B cell (primary cell): ENCODE data around the gene PLA2G2E. TPM values are rescaled to one million over a fixed set of nuclear protein-coding genes. Genes with fewer than 3 reads are reported as not detected.

ENCODE experiments used
- ATAC-seq: fragments of 200-7000 bp; cut with Tn5 transposase; one replicate; pipeline ENCODE4 v1.10.0; 2021; ENCODE audit warnings: low read depth, mild to moderate bottlenecking, moderate number of reproducible peaks, moderate library complexity
- CTCF ChIA-PET: fragments of 350-600 bp; sonication (Branson Sonifier 250); formaldehyde crosslinking; loops from one replicate; lab custom pipeline; 2021; ENCODE audit warnings: antibody characterized with exemption, inconsistent platforms; lab: Charles Lee
- POLR2A ChIA-PET: fragments of 350-600 bp; sonication (Branson Sonifier 250); formaldehyde crosslinking; loops from one replicate; lab custom pipeline; 2021; ENCODE audit warnings: antibody characterized with exemption; lab: Charles Lee
- DNase-seq: peaks from one replicate; pipeline ENCODE4 v3.0.0; 2013
- H2AFZ ChIP-seq: 2 replicates; pipeline ENCODE4 v1.6.1; 2012; ENCODE audit warnings: mild to moderate bottlenecking, low read depth, low read length; ENCODE audit not compliant: insufficient read depth, poor library complexity, severe bottlenecking
- H3K27ac ChIP-seq, 2 donors: 1 replicate in 1 of 2; 2 replicates in 1 of 2; pipeline ENCODE4 v1.5.1; 2012 to 2013; ENCODE audit warnings: low read length in 2 of 2, mild to moderate bottlenecking in 2 of 2, moderate library complexity in 1 of 2
- H3K27me3 ChIP-seq, 4 experiments: fragments of 200-600 bp in 1 of 4; sonication (generic) in 1 of 4; replicated peaks in 1 of 4; 1 replicate in 2 of 4; 2 replicates in 2 of 4; pipeline versions ENCODE4 v1.6.1 to v1.7.0; 2013 to 2016; ENCODE audit warnings: low read length in 3 of 4, mild to moderate bottlenecking in 2 of 4, mixed read lengths in 1 of 4, moderate library complexity in 1 of 4; ENCODE audit not compliant: insufficient read depth in 4 of 4, control insufficient read depth in 3 of 4; ENCODE audit errors: control extremely low read depth in 1 of 4
- H3K36me3 ChIP-seq, 2 experiments: replicated peaks in 1 of 2; 1 replicate in 1 of 2; 2 replicates in 1 of 2; pipeline versions ENCODE4 v1.6.1 to v1.7.1; 2013; ENCODE audit warnings: low read length in 1 of 2; ENCODE audit not compliant: insufficient read depth in 2 of 2, control insufficient read depth in 1 of 2; ENCODE audit errors: control extremely low read depth in 1 of 2, extremely low read depth in 1 of 2
- H3K4me1 ChIP-seq, 2 donors: fragments of 200-600 bp in 1 of 2; sonication (generic) in 1 of 2; 1 replicate in 1 of 2; 2 replicates in 1 of 2; pipeline versions ENCODE4 v1.5.1 to v1.6.1; 2013 to 2017; ENCODE audit warnings: low read length in 2 of 2; ENCODE audit not compliant: control insufficient read depth in 2 of 2, insufficient read depth in 2 of 2
- H3K4me2 ChIP-seq: replicated peaks from 2 replicates; pipeline ENCODE3; 2012; ENCODE audit warnings: mild to moderate bottlenecking, low read depth, low read length; ENCODE audit not compliant: poor library complexity, severe bottlenecking
- H3K4me3 ChIP-seq, 5 experiments: fragments of 200-600 bp in 1 of 5; sonication (generic) in 1 of 5; 1 replicate in 3 of 5; 2 replicates in 2 of 5; pipeline versions ENCODE4 v1.5.1 to v1.7.0; 2011 to 2016; ENCODE audit warnings: low read length in 4 of 5, mild to moderate bottlenecking in 4 of 5, low read depth in 2 of 5, control low read depth in 1 of 5, moderate library complexity in 1 of 5; ENCODE audit not compliant: insufficient read depth in 1 of 5; ENCODE audit errors: control extremely low read depth in 1 of 5, extremely low read depth in 1 of 5
- H3K79me2 ChIP-seq: fragments of 200-600 bp; sonication (generic); one replicate; pipeline ENCODE4 v1.6.0; 2016; ENCODE audit warnings: low read length; ENCODE audit not compliant: control insufficient read depth, insufficient read depth
- H3K9ac ChIP-seq: fragments of 200-600 bp; sonication (generic); 2 replicates; pipeline ENCODE4 v1.6.1; 2017; ENCODE audit warnings: mild to moderate bottlenecking, low read length, moderate library complexity
- H3K9me3 ChIP-seq, 3 donors: one replicate each; pipeline versions ENCODE4 v1.6.1 to v1.7.1; 2013; ENCODE audit warnings: low read length in 2 of 3; ENCODE audit not compliant: control insufficient read depth in 2 of 3, insufficient read depth in 1 of 3; ENCODE audit errors: control extremely low read depth in 1 of 3
- H4K20me1 ChIP-seq: 2 replicates; pipeline ENCODE4 v1.6.0; 2012; ENCODE audit warnings: mild to moderate bottlenecking, low read length; ENCODE audit not compliant: insufficient read depth, control insufficient read depth, poor library complexity, severe bottlenecking
- H3K27ac Mint-ChIP-seq: one replicate; pipeline ENCODE4 v1.8.0; 2021; ENCODE audit warnings: mixed read lengths
- H3K27me3 Mint-ChIP-seq: one replicate; pipeline ENCODE4 v1.8.0; 2021; ENCODE audit warnings: mixed read lengths
- H3K4me1 Mint-ChIP-seq: one replicate; pipeline ENCODE4 v1.8.0; 2021; ENCODE audit warnings: mixed read lengths
- H3K4me3 Mint-ChIP-seq: one replicate; pipeline ENCODE4 v1.8.0; 2021; ENCODE audit warnings: mixed read lengths
- H3K9me3 Mint-ChIP-seq: one replicate; pipeline ENCODE4 v1.8.0; 2022; ENCODE audit warnings: mixed read lengths; ENCODE audit not compliant: insufficient read depth
- CTCF ChIP-seq: fragments of 200-600 bp; IDR thresholded peaks from one replicate; pipeline ENCODE4 v1.8.0; 2022; ENCODE audit warnings: antibody characterized with exemption, mild to moderate bottlenecking
- EZH2 ChIP-seq: IDR thresholded peaks from 2 replicates; pipeline ENCODE4 v1.6.1; 2012; ENCODE audit warnings: borderline replicate concordance, low read depth, mild to moderate bottlenecking, moderate library complexity, low read length; ENCODE audit not compliant: insufficient read depth, poor library complexity, severe bottlenecking
- WGBS: methylation state at CpG from one replicate; pipeline ENCODE4 v1.1.5; 2013; ENCODE audit warnings: missing lambda C conversion rate; ENCODE audit not compliant: insufficient coverage; 5-methylcytosine and 5-hydroxymethylcytosine counted together
- intact Hi-C: fragments of 100-400 bp; cut with micrococcal nuclease; formaldehyde crosslinking; loops from one replicate; pipeline ENCODE4 v1.10.0; 2022
- polyA minus RNA-seq: library from RNA; depleted of rRNA, polyadenylated mRNA; stranded (reverse); fragments of >200 nt; gene quantifications from 2 replicates; pipeline ENCODE4 v1.2.3, GENCODE V29; 2012
- polyA plus RNA-seq: library from polyadenylated mRNA; depleted of rRNA; stranded (reverse); fragments of >200 nt; gene quantifications from 2 replicates; pipeline ENCODE4 v1.2.3, GENCODE V29; 2012
- total RNA-seq, 2 donors: library from RNA; stranded (reverse); fragments of 120-200 nt in 1 of 2; gene quantifications; 1 replicate in 1 of 2; 2 replicates in 1 of 2; pipeline versions ENCODE4 v1.2.3 to v1.2.4, GENCODE V29; 2013 to 2022

Gene PLA2G2E
- total RNA-seq: not detected in 2 replicates
- not detected for total RNA-seq (2013)
- not detected in 2 replicates for polyA plus RNA-seq
- not detected in 2 replicates for polyA minus RNA-seq

DNA sequence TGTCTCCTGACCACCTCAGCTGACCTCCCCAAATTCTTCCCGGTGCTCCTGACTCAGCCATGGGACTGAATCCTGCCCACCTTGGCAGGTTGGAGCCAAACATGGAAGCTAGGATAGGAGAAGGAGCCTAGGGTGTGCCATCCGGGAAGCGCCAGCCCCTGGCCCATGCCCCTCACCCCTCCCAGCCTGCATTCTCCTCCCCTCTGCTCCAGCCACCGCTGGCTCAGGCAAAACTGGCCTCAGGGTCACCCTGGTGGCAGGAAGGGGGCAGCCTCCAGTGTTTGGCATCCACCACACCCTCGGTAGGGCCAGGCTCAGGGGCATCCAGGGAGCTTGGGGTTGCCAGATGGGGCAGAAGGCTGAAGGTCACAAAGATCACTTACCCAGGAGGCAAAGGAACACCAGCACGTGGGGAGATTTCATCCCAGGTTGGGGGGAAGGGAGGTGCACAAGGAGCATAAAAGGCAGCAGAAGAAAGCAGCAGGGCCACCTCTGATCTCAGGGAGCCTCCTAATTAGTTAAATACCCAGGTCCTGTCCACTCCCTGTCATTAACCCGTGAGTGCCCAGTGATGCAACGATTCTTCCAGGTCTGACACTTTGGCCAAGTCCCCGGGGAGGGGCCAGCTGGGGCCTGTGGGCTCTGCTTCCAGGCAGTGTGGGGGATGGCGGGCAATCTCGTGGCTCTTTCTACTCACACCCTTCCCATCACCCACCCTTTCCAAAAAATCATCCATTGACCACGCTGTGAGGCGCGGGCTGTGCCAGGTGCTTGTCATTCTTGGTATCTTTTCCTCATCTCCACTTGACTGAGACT, at the start of gene PLA2G2E:
TSS of gene PLA2G2E (minus strand) at position 481 of the 816 bp plus-strand sequence. CDS start at position 423, 58 bp downstream.
- H3K4me3 ChIP-seq: no peak within 1 kb of the TSS
- no peaks in the 10 kb centered on the region for H3K36me3 ChIP-seq
- intact Hi-C loops: no loop called here
- H3K27me3 ChIP-seq: peaks cover 0 to 5% (median 0%) of the 10 kb centered on the region in 4 experiments
- TF ChIP-seq CTCF (no peak), EZH2 (no peak)
- Mint-ChIP-seq H3K27ac (no peak within 1 kb of the TSS), H3K4me1 (no peaks in the 10 kb centered on the region), H3K27me3 (peaks cover 4% of the 10 kb centered on the region), H3K9me3 (no peaks in the 10 kb centered on the region), H3K4me3 (no peak within 1 kb of the TSS)
- H3K27ac ChIP-seq: no peak within 1 kb of the TSS
- H3K79me2 ChIP-seq: no peaks in the 10 kb centered on the region
- H4K20me1 ChIP-seq: no peaks in the 10 kb centered on the region
- POLR2A ChIA-PET: no interaction called here
- H3K9ac ChIP-seq: no peak within 1 kb of the TSS
- 77% methylated on average over 12 of the region's 14 CpGs for WGBS
- no peaks in the 10 kb centered on the region for H3K4me1 ChIP-seq
- DNase-seq (no peak), ATAC-seq (no peak)
- H2AFZ ChIP-seq: no peak within 1 kb of the TSS
- no peaks in the 10 kb centered on the region for H3K9me3 ChIP-seq
- CTCF ChIA-PET: interaction anchor here (1.0 kb wide), 1 partner anchor 42 kb away, joined by 3 read pairs; no protein-coding TSS in a partner anchor
- H3K4me2 ChIP-seq: no peak within 1 kb of the TSS

GRCh38 chr1:19971664-19972063, 48.2 kb upstream of the PLA2G2E start:
- H3K9me3 ChIP-seq: no peaks in the 10 kb centered on the region
- Mint-ChIP-seq H3K4me3 (no peak overlapping the region), H3K9me3 (no peaks in the 10 kb centered on the region), H3K27me3 (peaks cover 20% of the 10 kb centered on the region), H3K27ac (no peak overlapping the region), H3K4me1 (peaks cover 2% of the 10 kb centered on the region)
- H3K4me1 ChIP-seq: no peaks in the 10 kb centered on the region
- H4K20me1 ChIP-seq: no peaks in the 10 kb centered on the region
- ChIA-PET CTCF (no interaction called here), POLR2A (no interaction called here)
- H3K79me2 ChIP-seq: no peaks in the 10 kb centered on the region
- TF ChIP-seq EZH2: no peak
- TF ChIP-seq CTCF: no peak
- intact Hi-C loops: no loop called here
- ATAC-seq: no peak
- H3K9ac ChIP-seq: no peak overlapping the region
- WGBS: no CpG with 5 or more reads among the region's 1 CpG
- H3K27ac ChIP-seq: no peak overlapping the region
- H3K27me3 ChIP-seq: peaks cover 0 to 10% (median 0%) of the 10 kb centered on the region in 4 experiments
- H2AFZ ChIP-seq: no peak overlapping the region
- no peak overlapping the region for H3K4me3 ChIP-seq
- no peak for DNase-seq
- H3K4me2 ChIP-seq: no peak overlapping the region
- H3K36me3 ChIP-seq: no peaks in the 10 kb centered on the region
